CD14-positive monocyte (primary cell): ENCODE results near the gene AGAP1. TPM values are rescaled to one million over a fixed set of nuclear protein-coding genes. Genes with fewer than 3 reads are reported as not detected.

ENCODE experiments used
- DNase-seq, 3 donors: peaks; one replicate each; pipeline ENCODE4 v3.0.0-alpha.2; 2011 to 2022
- H2AFZ ChIP-seq: 2 replicates; pipeline ENCODE4 v1.6.0; 2012; ENCODE audit warnings: mild to moderate bottlenecking, low read depth, low read length, inconsistent platforms; ENCODE audit not compliant: insufficient read depth, poor library complexity, severe bottlenecking
- H3K27ac ChIP-seq, 2 donors: 1 replicate in 1 of 2; 2 replicates in 1 of 2; pipeline ENCODE4 v1.5.1; 2012 to 2013; ENCODE audit warnings: low read length in 2 of 2, control low read depth in 1 of 2, inconsistent platforms in 1 of 2, low read depth in 1 of 2, mild to moderate bottlenecking in 1 of 2
- H3K27me3 ChIP-seq, 2 donors: one replicate each; pipeline versions ENCODE4 v1.6.0 to v1.6.1; 2011 to 2013; ENCODE audit warnings: low read length in 2 of 2; ENCODE audit not compliant: control insufficient read depth in 2 of 2, insufficient read depth in 2 of 2
- H3K36me3 ChIP-seq, 2 donors: replicated peaks in 1 of 2; 1 replicate in 1 of 2; 2 replicates in 1 of 2; pipeline versions ENCODE4 v1.5.1 to v1.6.1; 2012 to 2013; ENCODE audit warnings: low read length in 2 of 2, control low read depth in 1 of 2, inconsistent platforms in 1 of 2, mild to moderate bottlenecking in 1 of 2; ENCODE audit not compliant: insufficient read depth in 2 of 2, control insufficient read depth in 1 of 2
- H3K4me1 ChIP-seq, 2 donors: 1 replicate in 1 of 2; 2 replicates in 1 of 2; pipeline versions ENCODE4 v1.5.1 to v1.6.1; 2012 to 2013; ENCODE audit warnings: low read length in 2 of 2, control low read depth in 1 of 2, inconsistent platforms in 1 of 2, mild to moderate bottlenecking in 1 of 2, moderate library complexity in 1 of 2; ENCODE audit not compliant: insufficient read depth in 2 of 2, control insufficient read depth in 1 of 2
- H3K4me2 ChIP-seq: replicated peaks from 2 replicates; pipeline ENCODE3; 2012; ENCODE audit warnings: low read length, moderate library complexity, mild to moderate bottlenecking; ENCODE audit not compliant: poor library complexity, severe bottlenecking; ENCODE audit errors: extremely low read depth
- H3K4me3 ChIP-seq, 3 experiments: fragments of 200-600 bp in 1 of 3; sonication (generic) in 1 of 3; replicated peaks in 1 of 3; 1 replicate in 2 of 3; 2 replicates in 1 of 3; pipeline ENCODE4 v1.5.1; 2011 to 2013; ENCODE audit warnings: low read length in 3 of 3, mild to moderate bottlenecking in 3 of 3, control low read depth in 2 of 3, low read depth in 2 of 3, inconsistent platforms in 1 of 3, moderate library complexity in 1 of 3
- H3K79me2 ChIP-seq: 2 replicates; pipeline ENCODE4 v1.6.0; 2012; ENCODE audit warnings: mild to moderate bottlenecking, control low read depth, inconsistent platforms, low read length, moderate library complexity; ENCODE audit not compliant: insufficient read depth
- H3K9ac ChIP-seq: 2 replicates; pipeline ENCODE4 v1.6.0; 2017; ENCODE audit warnings: low read length, mild to moderate bottlenecking; ENCODE audit not compliant: insufficient read depth, poor library complexity, severe bottlenecking
- H3K9me3 ChIP-seq, 2 donors: replicated peaks in 1 of 2; 1 replicate in 1 of 2; 2 replicates in 1 of 2; pipeline versions ENCODE4 v1.5.1 to v1.6.1; 2012 to 2013; ENCODE audit warnings: low read length in 2 of 2, control low read depth in 1 of 2; ENCODE audit not compliant: control insufficient read depth in 1 of 2, insufficient read depth in 1 of 2
- H4K20me1 ChIP-seq: 2 replicates; pipeline ENCODE4 v1.6.0; 2012; ENCODE audit warnings: mild to moderate bottlenecking, low read length, control low read depth, moderate library complexity; ENCODE audit not compliant: insufficient read depth
- H3K27ac Mint-ChIP-seq, 7 donors: one replicate each; pipeline ENCODE4 v1.8.0; 2020; ENCODE audit warnings: mild to moderate bottlenecking in 7 of 7, mixed read lengths in 7 of 7, moderate library complexity in 6 of 7, inconsistent platforms in 2 of 7
- H3K27me3 Mint-ChIP-seq, 3 donors: one replicate each; pipeline ENCODE4 v1.8.0; 2021 to 2022; ENCODE audit warnings: low read depth in 3 of 3, mild to moderate bottlenecking in 3 of 3, mixed read lengths in 3 of 3, moderate library complexity in 3 of 3, inconsistent platforms in 1 of 3
- H3K36me3 Mint-ChIP-seq, 2 donors: one replicate each; pipeline ENCODE4 v1.8.0; 2020; ENCODE audit warnings: mixed read lengths in 2 of 2, inconsistent platforms in 1 of 2, mild to moderate bottlenecking in 1 of 2
- H3K4me1 Mint-ChIP-seq: one replicate; pipeline ENCODE4 v1.8.0; 2020; ENCODE audit warnings: mild to moderate bottlenecking, mixed read lengths
- H3K4me3 Mint-ChIP-seq, 2 donors: one replicate each; pipeline ENCODE4 v1.8.0; 2020; ENCODE audit warnings: mild to moderate bottlenecking in 2 of 2, mixed read lengths in 2 of 2, moderate library complexity in 1 of 2
- H3K9me3 Mint-ChIP-seq, 7 donors: one replicate each; pipeline ENCODE4 v1.8.0; 2020 to 2022; ENCODE audit warnings: mixed read lengths in 7 of 7, mild to moderate bottlenecking in 6 of 7, moderate library complexity in 6 of 7, inconsistent platforms in 2 of 7
- CTCF ChIP-seq: fragments of 200-600 bp; IDR thresholded peaks from one replicate; pipeline ENCODE4 v1.8.0; 2022; ENCODE audit warnings: antibody characterized with exemption, mild to moderate bottlenecking
- WGBS: methylation state at CpG from one replicate; pipeline ENCODE4 v1.1.5; 2013; ENCODE audit warnings: missing lambda C conversion rate; ENCODE audit not compliant: insufficient coverage; 5-methylcytosine and 5-hydroxymethylcytosine counted together
- intact Hi-C, 2 donors: fragments of 100-400 bp; cut with micrococcal nuclease; formaldehyde crosslinking; loops; one replicate each; pipeline versions ENCODE4 v1.15.0 to v1.15.1; 2023
- polyA plus RNA-seq, 3 donors: library from polyadenylated mRNA; depleted of rRNA in 1 of 3; unstranded in 2 of 3; stranded (reverse) in 1 of 3; fragments of 300-500 nt in 2 of 3; fragments of >200 nt in 1 of 3; fragmentation: Illumina TruSeq in 2 of 3; gene quantifications; 1 replicate in 2 of 3; 2 replicates in 1 of 3; pipeline ENCODE4 v1.2.3, GENCODE V29; 2012 to 2021

The AGAP1 gene
- polyA plus RNA-seq, 3 donors, result 0.12 TPM; not detected in 2

- Histone ChIP-seq H3K4me1 (no peaks in the 10 kb centered on the region), H3K79me2 (no peaks in the 10 kb centered on the region), H4K20me1 (no peaks in the 10 kb centered on the region), H3K9me3 (peaks cover 5 to 16% of the 10 kb centered on the region in 2 donors), H3K4me2 (no peak overlapping the region), H3K9ac (no peak overlapping the region), H3K4me3 (no peak overlapping the region), H3K36me3 (no peaks in the 10 kb centered on the region), H2AFZ (no peak overlapping the region), H3K27ac (no peak overlapping the region), H3K27me3 (peaks cover 8 to 45% of the 10 kb centered on the region in 2 donors)
- 89% methylated on average over 3 of the region's 7 CpGs for WGBS
- no peak overlapping the region for H3K27ac Mint-ChIP-seq
- TF ChIP-seq CTCF, result no peak
- H3K27me3 Mint-ChIP-seq, result peaks cover 39 to 52% (median 45%) of the 10 kb centered on the region in 3 donors
- intact Hi-C loops, result no loop called here
- peaks cover 6 to 35% (median 20%) of the 10 kb centered on the region in 7 donors for H3K9me3 Mint-ChIP-seq
- H3K4me1 Mint-ChIP-seq, result no peaks in the 10 kb centered on the region
- DNase-seq, result no peak
- H3K36me3 Mint-ChIP-seq, result no peaks in the 10 kb centered on the region
- no peak overlapping the region for H3K4me3 Mint-ChIP-seq
Observed at GRCh38 chr2:236156860-236157194, 663.0 kb downstream of the AGAP1 start.

- H3K79me2 ChIP-seq, result no peaks in the 10 kb centered on the region
- H3K4me2 ChIP-seq, result no peak overlapping the region
- H3K9ac ChIP-seq, result no peak overlapping the region
- H3K9me3 ChIP-seq, result peaks cover 6 to 11% of the 10 kb centered on the region in 2 donors
- Mint-ChIP-seq H3K4me3 (no peak overlapping the region), H3K27me3 (peaks cover 44 to 56% (median 50%) of the 10 kb centered on the region in 3 donors), H3K4me1 (no peaks in the 10 kb centered on the region), H3K36me3 (no peaks in the 10 kb centered on the region), H3K9me3 (peaks cover 6 to 34% (median 15%) of the 10 kb centered on the region in 7 donors), H3K27ac (no peak overlapping the region)
- H4K20me1 ChIP-seq, result no peaks in the 10 kb centered on the region
- no peaks in the 10 kb centered on the region for H3K36me3 ChIP-seq
- no peaks in the 10 kb centered on the region for H3K4me1 ChIP-seq
- no peak overlapping the region for H3K4me3 ChIP-seq
- peaks cover 11 to 51% of the 10 kb centered on the region in 2 donors for H3K27me3 ChIP-seq
- no peak overlapping the region for H3K27ac ChIP-seq
- intact Hi-C loops, result no loop called here
- DNase-seq, result no peak
- WGBS, result no CpG with 5 or more reads among the region's 6 CpGs
- no peak overlapping the region for H2AFZ ChIP-seq
- no peak for TF ChIP-seq CTCF
Observed at GRCh38 chr2:236157366-236157765, 663.5 kb downstream of the AGAP1 start.
